Measurements from ENCODE around the gene SHPK. TPM values are rescaled to one million over a fixed set of nuclear protein-coding genes. Genes with fewer than 3 reads are reported as not detected.

The SHPK gene
- total RNA-seq, 2 donors from 2014 or later = 3.3 to 4.2 TPM

- Histone ChIP-seq H3K9me3 (no peaks in the 10 kb centered on the region), H3K4me1 (no peaks in the 10 kb centered on the region), H3K27ac (no peak overlapping the region), H3K4me3 (no peak overlapping the region), H3K36me3 (no peaks in the 10 kb centered on the region), H3K27me3 (peaks cover 0 to 4% of the 10 kb centered on the region in 2 donors)
- TF ChIP-seq, protein P1, sequence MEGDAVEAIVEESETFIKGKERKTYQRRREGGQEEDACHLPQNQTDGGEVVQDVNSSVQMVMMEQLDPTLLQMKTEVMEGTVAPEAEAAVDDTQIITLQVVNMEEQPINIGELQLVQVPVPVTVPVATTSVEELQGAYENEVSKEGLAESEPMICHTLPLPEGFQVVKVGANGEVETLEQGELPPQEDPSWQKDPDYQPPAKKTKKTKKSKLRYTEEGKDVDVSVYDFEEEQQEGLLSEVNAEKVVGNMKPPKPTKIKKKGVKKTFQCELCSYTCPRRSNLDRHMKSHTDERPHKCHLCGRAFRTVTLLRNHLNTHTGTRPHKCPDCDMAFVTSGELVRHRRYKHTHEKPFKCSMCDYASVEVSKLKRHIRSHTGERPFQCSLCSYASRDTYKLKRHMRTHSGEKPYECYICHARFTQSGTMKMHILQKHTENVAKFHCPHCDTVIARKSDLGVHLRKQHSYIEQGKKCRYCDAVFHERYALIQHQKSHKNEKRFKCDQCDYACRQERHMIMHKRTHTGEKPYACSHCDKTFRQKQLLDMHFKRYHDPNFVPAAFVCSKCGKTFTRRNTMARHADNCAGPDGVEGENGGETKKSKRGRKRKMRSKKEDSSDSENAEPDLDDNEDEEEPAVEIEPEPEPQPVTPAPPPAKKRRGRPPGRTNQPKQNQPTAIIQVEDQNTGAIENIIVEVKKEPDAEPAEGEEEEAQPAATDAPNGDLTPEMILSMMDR (IDR thresholded peaks at IDR 0.05) = no peak
- DNase-seq (ENCODE audit: low spot score) = no peak
Observed at GRCh38 chr17:3681057-3681456, 45.0 kb upstream of the SHPK start.

DNA sequence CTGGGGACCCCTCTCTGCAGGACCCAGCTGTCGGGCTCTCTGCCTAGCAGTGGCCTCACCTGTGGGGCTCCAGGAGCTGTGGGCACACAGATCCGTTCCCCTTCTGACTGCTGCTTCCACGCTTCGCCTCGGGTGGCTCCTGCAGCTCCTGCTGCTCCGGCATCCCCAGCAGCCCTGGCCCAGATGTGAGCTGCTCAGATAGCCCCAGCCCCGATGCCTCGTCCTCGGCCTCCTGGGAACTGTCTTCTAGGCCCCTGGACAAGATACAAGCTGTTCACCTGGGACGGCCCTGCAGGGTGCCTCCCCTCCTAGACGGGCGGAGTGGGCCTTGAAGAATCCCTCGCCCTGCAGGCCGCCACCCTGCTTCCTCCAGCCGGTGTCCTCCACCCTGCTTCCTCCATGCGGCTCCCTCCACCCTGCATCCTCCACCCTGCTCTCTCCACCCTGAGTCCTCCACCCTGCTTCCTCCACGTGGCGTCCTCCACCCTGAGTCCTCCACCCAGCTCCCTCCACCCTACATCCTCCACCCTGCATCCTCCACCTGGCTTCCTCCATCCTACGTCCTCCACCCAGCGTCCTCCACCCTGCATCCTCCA, 43.6 kb upstream of the SHPK start:
- H3K4me3 ChIP-seq = no peak overlapping the region
- no peaks in the 10 kb centered on the region for H3K4me1 ChIP-seq
- TF ChIP-seq, protein P1 (IDR thresholded peaks at IDR 0.05) = no peak
- DNase-seq (ENCODE audit: low spot score) = no peak
- no peaks in the 10 kb centered on the region for H3K36me3 ChIP-seq
- H3K9me3 ChIP-seq = no peaks in the 10 kb centered on the region
- no peak overlapping the region for H3K27ac ChIP-seq
- no peaks in the 10 kb centered on the region for H3K27me3 ChIP-seq

DNA sequence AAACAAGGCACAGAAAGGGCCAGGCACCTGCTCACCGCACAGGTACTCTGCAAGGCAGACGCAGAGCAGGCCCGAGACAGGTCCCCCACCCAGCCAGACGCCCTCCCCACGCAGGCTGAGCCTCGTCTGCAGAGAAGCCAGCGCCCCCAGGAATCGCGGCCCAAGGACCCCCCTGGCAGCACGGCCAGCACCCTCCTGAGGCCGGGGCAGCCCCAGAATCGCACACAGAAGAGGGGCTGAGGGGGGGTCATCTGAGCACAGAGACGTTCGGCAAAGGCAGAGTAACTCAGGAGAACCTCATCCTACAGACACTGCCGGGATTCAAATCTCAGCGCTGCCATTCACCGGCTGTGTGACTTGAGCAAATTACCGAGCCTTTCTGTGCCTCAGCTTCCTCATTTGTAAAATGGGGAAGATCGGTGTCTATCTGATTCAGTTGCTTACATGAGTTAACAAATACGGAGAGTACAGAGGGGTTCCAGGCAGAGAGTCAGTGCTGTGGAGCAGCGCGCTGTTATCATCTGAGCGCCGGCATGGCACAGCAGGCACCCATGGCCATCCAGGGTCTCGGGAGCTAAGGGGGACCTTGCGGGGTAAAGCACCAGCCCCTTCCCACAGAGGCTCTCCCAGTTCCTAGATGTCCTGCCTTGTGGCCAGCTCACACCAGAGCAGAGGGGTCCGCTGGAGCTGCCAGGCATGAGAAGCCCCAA, 42.9 kb upstream of the SHPK start:
- Histone ChIP-seq H3K36me3 (no peaks in the 10 kb centered on the region), H3K27ac (no peak overlapping the region), H3K4me3 (no peak overlapping the region), H3K27me3 (no peaks in the 10 kb centered on the region), H3K9me3 (no peaks in the 10 kb centered on the region), H3K4me1 (no peaks in the 10 kb centered on the region)
- TF ChIP-seq, protein P1 (IDR thresholded peaks at IDR 0.05) = no peak
- no peak for DNase-seq (ENCODE audit: low spot score)

GRCh38 chr17:3678095-3678820, 42.2 kb upstream of the SHPK start:
- Histone ChIP-seq H3K9me3 (no peaks in the 10 kb centered on the region), H3K4me3 (no peak overlapping the region), H3K27ac (no peak overlapping the region), H3K4me1 (no peaks in the 10 kb centered on the region), H3K27me3 (no peaks in the 10 kb centered on the region), H3K36me3 (no peaks in the 10 kb centered on the region)
- no peak for DNase-seq (ENCODE audit: low spot score)
- TF ChIP-seq, protein P1 (IDR thresholded peaks at IDR 0.05) = no peak

DNA sequence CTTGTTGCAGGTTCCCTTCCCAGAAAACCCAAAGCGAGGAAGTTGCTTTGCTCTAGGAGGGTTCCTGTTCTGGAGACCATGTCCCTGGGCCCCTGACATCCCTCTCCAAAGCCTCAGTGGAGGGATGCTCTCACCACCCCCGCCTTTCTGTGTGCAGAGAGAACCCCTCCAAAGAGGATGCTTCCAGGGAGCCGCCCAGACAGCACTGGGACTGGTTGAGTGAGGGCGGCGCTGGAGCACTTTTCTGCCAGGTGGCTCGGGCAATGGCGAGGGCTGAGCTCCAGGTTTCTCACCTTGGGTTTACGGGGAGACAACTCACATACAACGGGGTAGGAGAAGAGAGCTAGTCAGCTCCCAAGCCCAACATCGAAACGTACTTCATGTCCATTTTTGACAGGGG, 39.8 kb upstream of the SHPK start:
- no peaks in the 10 kb centered on the region for H3K4me1 ChIP-seq

More for the DNA sequence above, 39.8 kb upstream of the SHPK start:
- Histone ChIP-seq H3K27me3 (no peaks in the 10 kb centered on the region), H3K4me3 (no peak overlapping the region), H3K27ac (no peak overlapping the region), H3K36me3 (no peaks in the 10 kb centered on the region), H3K9me3 (no peaks in the 10 kb centered on the region)
- TF ChIP-seq, protein P1 (IDR thresholded peaks at IDR 0.05) = no peak
- no peak for DNase-seq (ENCODE audit: low spot score)

Data from right atrium auricular region (tissue), 2 donors.